Lung (tissue), 12 donors: Measurements from ENCODE around the gene EMX1. TPM values are rescaled to one million over a fixed set of nuclear protein-coding genes. Genes with fewer than 3 reads are reported as not detected.

ENCODE experiments used
- ATAC-seq: fragments of 200-7000 bp; cut with Tn5 transposase; one replicate; pipeline ENCODE4 v1.9.1; 2020; ENCODE audit warnings: moderate number of reproducible peaks; ENCODE audit not compliant: insufficient read depth, low FRiP score
- DNase-seq, 3 donors: peaks; one replicate each; pipeline ENCODE4 v3.0.0-alpha.2; 2013 to 2017
- H3K27ac ChIP-seq, 2 donors: one replicate each; pipeline ENCODE4 v1.5.1; 2013; ENCODE audit warnings: mild to moderate bottlenecking in 2 of 2, moderate library complexity in 2 of 2, control low read depth in 1 of 2, inconsistent platforms in 1 of 2, low read depth in 1 of 2, low read length in 1 of 2
- H3K27me3 ChIP-seq, 3 donors: one replicate each; pipeline ENCODE4 v1.5.1; 2013; ENCODE audit warnings: low read length in 2 of 3; ENCODE audit not compliant: control insufficient read depth in 3 of 3, insufficient read depth in 3 of 3
- H3K36me3 ChIP-seq, 4 donors: one replicate each; pipeline ENCODE4 v1.5.1; 2013; ENCODE audit warnings: low read length in 4 of 4, mild to moderate bottlenecking in 1 of 4, moderate library complexity in 1 of 4; ENCODE audit not compliant: control insufficient read depth in 4 of 4, insufficient read depth in 4 of 4
- H3K4me1 ChIP-seq, 5 donors: one replicate each; pipeline ENCODE4 v1.5.1; 2013; ENCODE audit warnings: low read length in 5 of 5, mild to moderate bottlenecking in 2 of 5, moderate library complexity in 1 of 5; ENCODE audit not compliant: control insufficient read depth in 5 of 5, insufficient read depth in 5 of 5
- H3K4me3 ChIP-seq: one replicate; pipeline ENCODE4 v1.5.1; 2013; ENCODE audit warnings: mild to moderate bottlenecking, control low read depth, moderate library complexity
- H3K9ac ChIP-seq, 2 donors: one replicate each; pipeline ENCODE4 v1.5.1; 2013; ENCODE audit warnings: low read length in 2 of 2, control low read depth in 1 of 2; ENCODE audit not compliant: insufficient read depth in 1 of 2
- H3K9me3 ChIP-seq, 4 donors: one replicate each; pipeline ENCODE4 v1.5.1; 2013; ENCODE audit warnings: low read length in 3 of 4, mild to moderate bottlenecking in 1 of 4, moderate library complexity in 1 of 4; ENCODE audit not compliant: control insufficient read depth in 4 of 4, insufficient read depth in 3 of 4
- CTCF ChIP-seq: IDR thresholded peaks from 2 replicates; pipeline ENCODE4 v1.5.1; 2012; ENCODE audit warnings: mild to moderate bottlenecking; ENCODE audit errors: control extremely low read depth, extremely low read depth
- WGBS, 2 donors: extraction: QIAGEN DNeasy Blood & Tissue Kit; methylation state at CpG; one replicate each; pipeline ENCODE4 v1.1.7; 2013; 5-methylcytosine and 5-hydroxymethylcytosine counted together
- polyA plus RNA-seq, 2 donors: library from polyadenylated mRNA; stranded (reverse); fragments of 200-250 nt; gene quantifications; one replicate each; pipeline ENCODE4 v1.2.1, GENCODE V29; 2013
- total RNA-seq, 2 donors: library from RNA; depleted of rRNA in 1 of 2; stranded (reverse); fragments of >200 nt in 1 of 2; gene quantifications; one replicate each; pipeline ENCODE4 v1.2.1, GENCODE V29; 2014 to 2021
- donor health status: control.
- donor health status: control.
- donor health status: Bipolar disorder and iron deficiency.
- donor health status: healthy.
- donor health status: DM: yes; HTN: yes; CAD: no.

EMX1 gene
- total and polyA plus RNA-seq, 4 donors: 0.02 to 0.12 TPM; not detected in 2

DNA sequence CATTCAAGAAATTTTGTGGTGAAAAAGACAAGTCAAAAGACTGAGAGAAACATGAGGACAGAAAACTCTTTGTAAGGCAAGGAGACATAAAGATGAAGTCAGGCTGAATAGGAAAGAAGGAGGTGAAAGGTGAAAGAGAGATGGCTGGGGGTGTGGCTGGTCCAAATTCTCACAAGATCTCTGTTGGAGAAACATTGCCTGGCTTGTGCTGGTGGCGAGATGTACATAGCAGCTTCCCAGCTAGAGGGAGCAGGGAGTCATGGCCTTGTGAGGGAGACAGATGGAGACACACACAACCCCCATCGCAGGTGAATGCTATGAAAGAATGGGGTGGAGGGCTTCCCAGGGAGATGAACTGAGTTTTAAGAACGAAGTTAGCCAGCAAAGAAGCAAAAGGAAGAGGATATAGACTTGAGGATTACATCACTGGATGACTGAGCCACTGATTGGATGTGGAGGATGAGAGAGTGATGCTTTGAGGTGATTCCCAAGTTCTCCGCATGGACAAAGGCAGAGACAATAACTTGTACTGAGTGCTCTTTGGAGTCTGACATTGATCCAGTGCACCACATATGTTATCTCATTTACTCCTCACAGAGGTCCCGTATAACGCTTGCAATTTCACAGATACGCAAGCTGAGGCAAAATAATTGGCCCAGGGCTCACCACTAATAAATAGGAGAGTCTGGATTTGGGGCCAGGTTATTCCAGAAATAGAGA, 3.7 kb upstream of the EMX1 start:
- 19 to 23% methylated on average over 7 of the region's 7 CpGs for WGBS, 2 donors
- no peak overlapping the region for H3K27ac ChIP-seq
- TF ChIP-seq CTCF: no peak
- H3K4me3 ChIP-seq: no peak overlapping the region
- DNase-seq (peak in 1 of 3 donors; percentile 9), ATAC-seq (no peak)
- peaks cover 0 to 9% (median 0%) of the 10 kb centered on the region in 4 donors for H3K9me3 ChIP-seq
- H3K27me3 ChIP-seq: peaks cover 7 to 82% (median 82%) of the 10 kb centered on the region in 3 donors
- no peaks in the 10 kb centered on the region for H3K36me3 ChIP-seq
- peaks cover 0 to 20% (median 4%) of the 10 kb centered on the region in 5 donors for H3K4me1 ChIP-seq
- H3K9ac ChIP-seq: no peak overlapping the region

GRCh38 chr2:72914206-72914559, 3.1 kb upstream of the EMX1 start:
- no peak overlapping the region for H3K27ac ChIP-seq
- H3K9ac ChIP-seq: no peak overlapping the region
- DNase-seq: peak in 1 of 3 donors; percentile 6
- H3K36me3 ChIP-seq: no peaks in the 10 kb centered on the region
- peaks cover 0 to 9% (median 0%) of the 10 kb centered on the region in 4 donors for H3K9me3 ChIP-seq
- no peak for TF ChIP-seq CTCF
- no peak overlapping the region for H3K4me3 ChIP-seq
- 5 to 7% methylated on average over 7 of the region's 7 CpGs for WGBS, 2 donors
- H3K4me1 ChIP-seq: peaks cover 0 to 20% (median 4%) of the 10 kb centered on the region in 5 donors
- no peak for ATAC-seq
- peaks cover 7 to 84% (median 83%) of the 10 kb centered on the region in 3 donors for H3K27me3 ChIP-seq

GRCh38 chr2:72914589-72915319, 2.6 kb upstream of the EMX1 start:
- WGBS, 2 donors: 5 to 6% methylated on average over 16 to 17 of the region's 17 CpGs
- Histone ChIP-seq H3K4me1 (peaks cover 0 to 21% (median 4%) of the 10 kb centered on the region in 5 donors), H3K9ac (no peak overlapping the region), H3K27ac (no peak overlapping the region), H3K27me3 (peaks cover 7 to 84% (median 83%) of the 10 kb centered on the region in 3 donors), H3K36me3 (no peaks in the 10 kb centered on the region), H3K4me3 (no peak overlapping the region), H3K9me3 (peaks cover 0 to 6% (median 0%) of the 10 kb centered on the region in 4 donors)
- TF ChIP-seq CTCF: no peak
- ATAC-seq (no peak), DNase-seq (peak in 1 of 3 donors; percentile 12)
